Subcutaneous adipose tissue (tissue), 4 donors: ENCODE data around the gene HDAC7. TPM values are rescaled to one million over a fixed set of nuclear protein-coding genes. Genes with fewer than 3 reads are reported as not detected.

Source experiments
- CTCF ChIP-seq: fragments of 450-650 bp; IDR thresholded peaks from one replicate; pipeline ENCODE4 v1.5.1; 2016; ENCODE audit warnings: low read depth, mild to moderate bottlenecking, control low read depth, antibody characterized with exemption, moderate library complexity
- total RNA-seq, 4 donors: library from RNA; depleted of rRNA; stranded (reverse); fragments of >200 nt; gene quantifications; one replicate each; pipeline ENCODE4 v1.1.0, GENCODE V29; 2016

Gene HDAC7
- total RNA-seq, 4 donors from 2014 or later, result 25.8 to 72.9 (median 43.0) TPM

- TF ChIP-seq CTCF, result no peak
Measured at GRCh38 chr12:47754881-47755280, 64.8 kb downstream of the HDAC7 start.

GRCh38 chr12:47754126-47754525 is 65.6 kb downstream of the HDAC7 start:
- no peak for TF ChIP-seq CTCF

- TF ChIP-seq CTCF, result no peak
Measured at GRCh38 chr12:47753021-47754001, 66.4 kb downstream of the HDAC7 start.

- TF ChIP-seq CTCF, result no peak
Measured at GRCh38 chr12:47752552-47752951, 67.2 kb downstream of the HDAC7 start.

- no peak for TF ChIP-seq CTCF
Measured at GRCh38 chr12:47752121-47752520, 67.6 kb downstream of the HDAC7 start.

GRCh38 chr12:47751561-47751960 is 68.1 kb downstream of the HDAC7 start:
- TF ChIP-seq CTCF, result no peak

- no peak for TF ChIP-seq CTCF
Measured at GRCh38 chr12:47750916-47751470, 68.7 kb downstream of the HDAC7 start.
